ENCODE measurements around the gene NXNL2.

Gene NXNL2

DNA sequence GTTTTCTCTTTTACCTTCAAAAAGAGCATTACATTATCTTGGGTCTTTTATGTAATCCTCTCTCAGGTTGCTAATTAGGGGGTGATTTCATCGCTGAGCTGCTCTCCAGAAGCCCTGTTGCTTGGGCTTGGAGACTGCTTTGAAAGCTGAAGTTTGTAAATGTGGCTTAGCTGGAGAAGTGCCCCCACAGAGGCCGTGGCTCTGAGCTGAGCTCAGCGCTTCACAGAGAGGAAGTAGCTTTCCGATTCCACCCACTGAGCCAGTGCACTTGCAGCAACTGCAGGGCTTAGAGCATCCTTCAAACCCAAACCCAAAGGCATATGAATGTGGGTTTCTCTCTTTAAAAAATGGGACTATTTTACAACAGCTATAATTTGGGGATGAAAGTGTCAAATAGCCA, 13.7 kb upstream of the NXNL2 start:
- TF ChIP-seq CTCF (IDR thresholded peaks at IDR 0.05; ENCODE audit: extremely low read depth, insufficient read depth, missing control alignments), result no peak
- DNase-seq (ENCODE audit: low spot score), result no peak
- in situ Hi-C loops (cut with MboI; ENCODE audit: low pct_unique_long_range_greater_than_20kb, low sequenced_read_pairs, unreplicated experiment), result no loop called here

GRCh38 chr9:88522360-88522759, 12.6 kb upstream of the NXNL2 start:
- in situ Hi-C loops (cut with MboI; ENCODE audit: low pct_unique_long_range_greater_than_20kb, low sequenced_read_pairs, unreplicated experiment), result no loop called here
- no peak for DNase-seq (ENCODE audit: low spot score)
- TF ChIP-seq CTCF (IDR thresholded peaks at IDR 0.05; ENCODE audit: extremely low read depth, insufficient read depth, missing control alignments), result no peak

- in situ Hi-C loops (cut with MboI; ENCODE audit: low pct_unique_long_range_greater_than_20kb, low sequenced_read_pairs, unreplicated experiment), result no loop called here
Measured at GRCh38 chr9:88523056-88523455, 11.9 kb upstream of the NXNL2 start.

GRCh38 chr9:88524911-88525310, 10.1 kb upstream of the NXNL2 start:
- in situ Hi-C loops (cut with MboI; ENCODE audit: low pct_unique_long_range_greater_than_20kb, low sequenced_read_pairs, unreplicated experiment), result no loop called here

More at GRCh38 chr9:88523056-88523455, 11.9 kb upstream of the NXNL2 start:
- TF ChIP-seq CTCF (IDR thresholded peaks at IDR 0.05; ENCODE audit: extremely low read depth, insufficient read depth, missing control alignments), result no peak
- DNase-seq (ENCODE audit: low spot score), result no peak

GRCh38 chr9:88527618-88528017, 7.4 kb upstream of the NXNL2 start:
- in situ Hi-C loops (cut with MboI; ENCODE audit: low pct_unique_long_range_greater_than_20kb, low sequenced_read_pairs, unreplicated experiment), result no loop called here
- TF ChIP-seq CTCF (IDR thresholded peaks at IDR 0.05; ENCODE audit: extremely low read depth, insufficient read depth, missing control alignments), result no peak
- DNase-seq (ENCODE audit: low spot score), result no peak

More at GRCh38 chr9:88524911-88525310, 10.1 kb upstream of the NXNL2 start:
- DNase-seq (ENCODE audit: low spot score), result no peak
- TF ChIP-seq CTCF (IDR thresholded peaks at IDR 0.05; ENCODE audit: extremely low read depth, insufficient read depth, missing control alignments), result no peak

DNA sequence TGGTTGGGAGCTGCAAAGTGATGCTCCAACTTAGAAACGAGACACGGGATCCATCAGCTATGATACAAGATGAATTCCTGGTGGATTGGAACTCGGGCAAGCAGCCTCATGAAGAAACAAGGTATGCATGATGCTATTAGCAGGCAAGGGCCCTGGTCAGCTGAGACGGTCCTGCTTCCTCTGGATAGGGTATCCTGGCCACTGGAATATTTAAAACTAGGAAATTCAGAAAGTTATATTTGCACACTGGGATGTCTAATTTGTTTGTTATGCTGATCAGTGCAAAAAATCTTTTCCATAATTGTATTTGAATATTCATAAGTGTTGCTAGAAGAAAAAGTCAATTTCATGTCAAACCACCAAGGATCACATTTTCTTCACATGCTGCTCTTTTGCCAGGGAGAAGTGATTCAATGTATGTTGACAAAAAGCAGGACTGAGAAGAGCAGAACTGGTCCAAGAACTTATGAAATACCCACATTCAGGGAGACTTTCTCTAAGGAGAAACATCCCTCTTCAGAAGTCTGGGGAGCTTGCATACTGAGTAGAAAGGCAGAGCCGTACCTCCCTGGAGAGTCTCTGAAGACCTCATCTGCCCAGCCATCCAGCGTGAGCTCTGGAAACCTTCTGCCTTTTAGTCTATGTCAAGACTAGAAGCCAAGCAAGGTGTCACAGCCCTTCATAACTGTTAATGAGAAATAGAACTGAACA, 6.7 kb upstream of the NXNL2 start:
- in situ Hi-C loops (cut with MboI; ENCODE audit: low pct_unique_long_range_greater_than_20kb, low sequenced_read_pairs, unreplicated experiment), result no loop called here
- no peak for DNase-seq (ENCODE audit: low spot score)

More for the DNA sequence above, 6.7 kb upstream of the NXNL2 start:
- no peak for TF ChIP-seq CTCF (IDR thresholded peaks at IDR 0.05; ENCODE audit: extremely low read depth, insufficient read depth, missing control alignments)
